ENCODE measurements around the gene HS3ST5.

- no peak for TF ChIP-seq EZH2 (IDR thresholded peaks at IDR 0.05; ENCODE audit: insufficient read depth, poor library complexity, severe bottlenecking)
- TF ChIP-seq EZH2phosphoT487 (IDR thresholded peaks at IDR 0.05; ENCODE audit: insufficient read depth, low read depth) = no peak
Measured at GRCh38 chr6:114286211-114286610, 56.6 kb downstream of the HS3ST5 start.

All from GM23248 (cell line).